A549 treated with DMSO at 1 μM for 4 hours (cell line): Measurements from ENCODE around the gene NOS1. TPM values are rescaled to one million over a fixed set of nuclear protein-coding genes. Genes with fewer than 3 reads are reported as not detected.

ENCODE experiments used
- total RNA-seq: library from RNA; stranded (reverse); fragments of 200-300 nt; extraction: Qiagen RNA extraction; gene quantifications from 5 replicates; pipeline ENCODE4 v1.2.3, GENCODE V29; 2022; ENCODE audit warnings: low read depth

NOS1 gene
- total RNA-seq, result 0.34 to 0.72 TPM (median 0.64 TPM) in 5 replicates

DNA sequence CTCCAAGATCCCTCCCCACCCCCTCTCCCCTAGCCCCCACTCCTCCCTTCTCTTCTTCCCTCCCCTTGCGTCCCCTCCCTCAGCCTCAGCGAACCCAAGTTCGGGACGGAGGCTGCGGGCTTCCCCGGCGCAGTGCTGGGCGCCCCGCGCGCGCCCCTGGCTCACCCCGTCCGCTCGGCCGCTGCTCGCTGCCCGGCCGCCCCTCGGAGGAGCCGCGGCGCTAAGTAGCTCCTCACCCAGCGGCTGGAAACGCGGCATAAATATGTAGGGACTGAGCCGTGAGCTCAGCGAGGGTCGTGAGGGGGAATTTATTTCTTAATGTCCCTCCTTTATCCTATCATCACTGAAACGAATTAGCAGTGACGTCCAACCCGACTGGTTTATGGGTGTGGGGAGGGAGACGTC is at the start of gene NOS1:
NOS1 (minus strand) TSS at position 280 of the 405 bp plus-strand sequence. CDS start 30,557 bp downstream, outside the sequence.

DNA sequence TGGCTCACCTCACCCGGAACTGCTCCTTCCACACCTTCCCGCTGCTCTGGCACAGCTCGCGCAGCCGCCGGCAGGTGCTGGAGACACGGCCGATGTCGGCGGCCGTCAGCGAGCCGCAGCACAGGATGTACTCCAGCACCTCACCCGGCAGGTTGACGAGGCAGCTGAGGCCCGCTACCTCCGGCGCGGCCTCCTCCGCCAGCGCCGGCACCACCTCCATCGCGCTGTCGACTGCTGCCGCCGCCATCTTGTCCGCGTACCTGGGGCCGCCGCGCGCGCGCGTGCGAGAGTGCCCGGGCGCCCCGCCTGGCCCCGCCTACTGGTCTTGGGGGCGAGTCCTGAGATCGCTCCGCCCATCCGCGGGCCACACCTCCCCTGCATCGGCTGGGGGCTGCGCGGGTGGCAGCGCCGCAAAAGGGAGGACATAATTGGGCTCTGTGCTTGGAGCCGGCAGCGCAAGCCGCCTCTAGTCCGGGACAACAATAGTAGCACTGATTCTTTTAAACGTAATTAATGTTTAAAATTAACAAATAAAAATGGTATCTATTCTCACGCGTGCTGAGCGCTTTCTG is 171.1 kb downstream of the NOS1 start, which contains the start of gene FBXO21:
FBXO21 (minus strand) TSS at position 261 of the 572 bp plus-strand sequence; CDS start at position 247, 14 bp downstream.

Other genes starting within 250 kb of the NOS1 start
- 38.1 to 49.5 TPM (median 44.6 TPM) in 5 replicates for gene FBXO21, start 171.2 kb downstream of the NOS1 start, total RNA-seq